ENCODE data around the gene TIFAB.

- TF ChIP-seq POLR2A (IDR thresholded peaks at IDR 0.05; ENCODE audit: low read length) (no peak), GATA1 (IDR thresholded peaks at IDR 0.05; ENCODE audit: low read depth, low read length) (no peak)
Observed at GRCh38 chr5:135498637-135498995, 46.5 kb upstream of the TIFAB start.
